Measurements from ENCODE around the gene DPEP2.
"Not testable (repeated sequence)": the region's sequence is repeated elsewhere in the genome, so short reads cannot be mapped to it uniquely, and the experiment has no call there.

DPEP2 gene

DNA sequence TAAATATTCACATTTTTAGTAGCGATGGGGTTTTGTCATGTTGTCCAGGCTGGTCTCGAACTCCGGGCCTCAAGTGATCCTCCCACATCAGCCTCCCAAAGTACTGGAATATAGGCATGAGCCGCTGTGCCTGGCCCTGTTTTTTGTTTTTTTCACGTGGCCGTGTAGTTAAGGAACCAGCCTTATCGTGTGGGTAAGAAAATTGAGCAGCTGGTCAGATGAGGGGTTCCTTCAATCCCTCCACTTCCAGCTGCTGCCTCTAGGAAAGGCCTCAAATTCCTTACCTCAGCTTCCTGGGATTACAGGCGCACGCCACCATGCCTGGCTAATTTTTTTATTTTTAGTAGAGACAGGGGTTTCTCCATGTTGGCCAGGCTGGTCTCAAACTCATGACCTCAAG, 5.9 kb upstream of the DPEP2 start:
- DNase-seq (ENCODE audit: low read depth in 2 of 2), result no peak
- no peak overlapping the region for H3K4me3 ChIP-seq (replicated peaks in 1 of 2; ENCODE audit: low read depth in 2 of 2, low read length in 2 of 2)
- TF ChIP-seq, protein P1, sequence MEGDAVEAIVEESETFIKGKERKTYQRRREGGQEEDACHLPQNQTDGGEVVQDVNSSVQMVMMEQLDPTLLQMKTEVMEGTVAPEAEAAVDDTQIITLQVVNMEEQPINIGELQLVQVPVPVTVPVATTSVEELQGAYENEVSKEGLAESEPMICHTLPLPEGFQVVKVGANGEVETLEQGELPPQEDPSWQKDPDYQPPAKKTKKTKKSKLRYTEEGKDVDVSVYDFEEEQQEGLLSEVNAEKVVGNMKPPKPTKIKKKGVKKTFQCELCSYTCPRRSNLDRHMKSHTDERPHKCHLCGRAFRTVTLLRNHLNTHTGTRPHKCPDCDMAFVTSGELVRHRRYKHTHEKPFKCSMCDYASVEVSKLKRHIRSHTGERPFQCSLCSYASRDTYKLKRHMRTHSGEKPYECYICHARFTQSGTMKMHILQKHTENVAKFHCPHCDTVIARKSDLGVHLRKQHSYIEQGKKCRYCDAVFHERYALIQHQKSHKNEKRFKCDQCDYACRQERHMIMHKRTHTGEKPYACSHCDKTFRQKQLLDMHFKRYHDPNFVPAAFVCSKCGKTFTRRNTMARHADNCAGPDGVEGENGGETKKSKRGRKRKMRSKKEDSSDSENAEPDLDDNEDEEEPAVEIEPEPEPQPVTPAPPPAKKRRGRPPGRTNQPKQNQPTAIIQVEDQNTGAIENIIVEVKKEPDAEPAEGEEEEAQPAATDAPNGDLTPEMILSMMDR (IDR thresholded peaks at IDR 0.05; ENCODE audit: low read depth, low read length), result no peak

DNA sequence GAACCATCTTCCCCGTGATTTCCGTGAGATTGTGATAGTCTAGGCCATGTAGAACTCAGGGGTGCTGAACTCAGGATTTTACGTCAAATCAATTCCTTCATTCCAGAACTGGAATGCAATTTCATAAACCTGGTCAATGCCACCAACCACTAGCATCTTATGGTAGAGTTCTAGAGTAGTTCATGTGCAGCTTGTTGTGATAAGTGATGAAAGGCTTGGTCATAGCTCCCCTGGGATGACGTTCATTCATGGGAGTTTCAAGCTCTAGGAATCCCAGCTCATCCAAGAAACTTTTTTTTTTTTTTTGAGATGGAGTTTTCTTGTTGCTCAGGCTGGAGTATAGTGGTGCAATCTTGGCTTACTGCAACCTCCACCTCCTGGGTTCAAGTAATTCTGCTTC, 3.7 kb upstream of the DPEP2 start:
- DNase-seq (ENCODE audit: low read depth in 2 of 2), result peak in 1 of 2 donors; percentile 95
- no peak overlapping the region for H3K4me3 ChIP-seq (replicated peaks in 1 of 2; ENCODE audit: low read depth in 2 of 2, low read length in 2 of 2)
- TF ChIP-seq, protein P1 (IDR thresholded peaks at IDR 0.05; ENCODE audit: low read depth, low read length), result no peak

DNA sequence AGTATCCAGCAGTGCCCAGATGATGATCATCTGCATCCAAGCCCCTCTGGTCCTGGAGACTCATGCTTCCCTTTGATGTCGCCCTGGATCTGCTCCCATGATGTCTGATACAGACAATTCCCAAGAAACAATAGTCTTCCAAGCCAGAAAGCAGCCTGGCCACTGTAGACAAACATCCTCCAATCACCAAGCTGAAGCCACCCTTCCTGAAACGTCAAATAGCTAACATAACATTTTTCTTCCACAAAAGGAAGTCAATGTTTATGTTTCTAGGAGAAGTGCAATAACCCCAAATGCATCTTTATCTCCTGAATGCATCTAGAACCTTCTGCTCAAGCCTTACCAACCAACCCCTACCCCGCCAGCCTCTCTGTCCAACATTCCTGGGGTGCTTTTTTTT, 1.2 kb upstream of the DPEP2 start:
- DNase-seq (ENCODE audit: low read depth in 2 of 2), result peak in 1 of 2 donors; percentile 20
- no peak overlapping the region for H3K4me3 ChIP-seq (replicated peaks in 1 of 2; ENCODE audit: low read depth in 2 of 2, low read length in 2 of 2)
- TF ChIP-seq, protein P1 (IDR thresholded peaks at IDR 0.05; ENCODE audit: low read depth, low read length), result no peak

DNA sequence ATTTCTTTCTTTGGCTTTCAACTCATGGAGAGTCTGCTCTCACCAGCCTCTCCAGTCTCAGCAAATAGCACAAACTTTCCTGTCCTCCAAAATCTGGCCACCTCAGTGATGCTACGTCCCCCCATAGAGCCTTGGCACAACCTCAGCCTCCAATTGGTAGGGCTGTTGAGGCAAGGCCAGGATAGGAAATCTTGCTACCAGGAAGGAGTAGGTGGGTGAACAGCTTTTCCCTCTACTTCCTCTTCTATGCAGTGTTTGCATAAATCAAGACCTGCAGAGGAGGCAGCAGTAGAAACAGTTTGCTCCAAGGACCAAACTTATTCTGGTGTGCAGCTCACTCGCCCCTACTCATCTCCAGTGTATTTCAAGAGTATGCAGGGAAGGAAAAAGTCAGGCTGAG, 701 bp upstream of the DPEP2 start:
- DNase-seq (ENCODE audit: low read depth in 2 of 2), result no peak
- TF ChIP-seq, protein P1 (IDR thresholded peaks at IDR 0.05; ENCODE audit: low read depth, low read length), result no peak
- H3K4me3 ChIP-seq (replicated peaks in 1 of 2; ENCODE audit: low read depth in 2 of 2, low read length in 2 of 2), result no peak overlapping the region

DNA sequence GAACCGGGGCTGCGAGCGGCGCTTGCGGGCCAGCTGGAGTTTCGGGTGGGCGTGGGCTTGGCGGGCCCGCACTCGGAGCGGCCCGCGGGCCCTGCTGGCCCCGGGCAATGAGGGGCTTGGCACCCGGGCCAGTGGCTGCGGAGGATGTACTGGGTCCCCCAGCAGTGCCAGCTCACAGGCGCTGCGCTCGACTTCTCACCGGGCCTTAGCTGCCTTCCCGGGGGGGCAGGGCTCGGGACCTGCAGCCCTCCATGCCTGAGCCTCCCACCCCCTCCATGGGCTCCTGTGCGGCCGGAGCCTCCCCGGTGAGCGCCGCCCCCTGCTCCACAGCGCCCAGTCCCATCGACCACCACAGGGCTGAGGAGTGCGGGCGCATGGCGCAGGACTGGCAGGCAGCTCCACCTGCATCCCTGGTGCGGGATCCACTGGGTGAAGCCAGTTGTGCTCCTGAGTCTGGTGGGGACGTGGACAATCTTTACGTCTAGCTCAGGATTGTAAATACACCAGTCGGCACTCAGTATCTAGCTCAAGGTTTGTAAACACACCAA, 979 bp downstream of the DPEP2 start:
- H3K4me3 ChIP-seq (replicated peaks in 1 of 2; ENCODE audit: low read depth in 2 of 2, low read length in 2 of 2); DNase-seq (ENCODE audit: low read depth in 2 of 2): not testable (repeated sequence)

DNA sequence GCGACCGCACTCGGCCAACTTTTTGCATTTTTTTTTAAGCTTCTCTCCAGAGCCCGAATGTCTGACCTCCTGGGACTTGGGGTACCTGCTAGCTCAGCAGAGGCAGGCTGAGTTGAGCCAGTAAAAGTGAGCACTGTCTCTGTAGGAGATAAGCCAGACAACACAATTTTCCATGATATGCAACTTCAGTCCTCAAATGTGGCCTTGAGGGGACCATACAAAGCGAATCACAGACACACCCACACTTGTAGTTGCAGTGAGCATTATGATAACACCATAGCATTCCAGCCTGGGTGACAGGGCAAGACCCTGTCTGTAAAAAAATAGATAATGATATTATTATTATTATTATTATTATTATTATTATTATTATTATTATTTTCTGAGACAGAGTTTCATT, 2.6 kb downstream of the DPEP2 start:
- no peak for DNase-seq (ENCODE audit: low read depth in 2 of 2)
- no peak overlapping the region for H3K4me3 ChIP-seq (replicated peaks in 1 of 2; ENCODE audit: low read depth in 2 of 2, low read length in 2 of 2)
- TF ChIP-seq, protein P1 (IDR thresholded peaks at IDR 0.05; ENCODE audit: low read depth, low read length), result no peak

DNA sequence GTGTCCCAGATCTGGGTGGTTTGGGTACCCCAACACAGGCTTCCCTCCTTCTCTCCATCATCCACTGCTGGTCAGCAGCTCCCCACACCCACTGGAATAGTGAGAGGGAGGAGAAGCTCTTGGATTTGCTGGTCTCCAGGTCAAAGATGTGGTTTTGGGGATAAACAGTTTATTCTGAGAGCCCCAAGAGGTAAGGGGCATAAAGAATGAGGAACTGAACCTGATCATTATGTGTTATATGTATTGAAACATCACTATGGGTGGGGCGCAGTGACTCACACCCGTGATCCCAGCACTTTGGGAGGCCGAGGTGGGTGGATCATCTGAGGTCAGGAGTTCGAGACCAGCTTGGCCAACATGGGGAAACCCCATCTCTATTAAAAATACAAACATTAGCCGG, 3.9 kb downstream of the DPEP2 start:
- no peak for DNase-seq (ENCODE audit: low read depth in 2 of 2)
- H3K4me3 ChIP-seq (replicated peaks in 1 of 2; ENCODE audit: low read depth in 2 of 2, low read length in 2 of 2), result no peak overlapping the region
- TF ChIP-seq, protein P1 (IDR thresholded peaks at IDR 0.05; ENCODE audit: low read depth, low read length), result no peak

DNA sequence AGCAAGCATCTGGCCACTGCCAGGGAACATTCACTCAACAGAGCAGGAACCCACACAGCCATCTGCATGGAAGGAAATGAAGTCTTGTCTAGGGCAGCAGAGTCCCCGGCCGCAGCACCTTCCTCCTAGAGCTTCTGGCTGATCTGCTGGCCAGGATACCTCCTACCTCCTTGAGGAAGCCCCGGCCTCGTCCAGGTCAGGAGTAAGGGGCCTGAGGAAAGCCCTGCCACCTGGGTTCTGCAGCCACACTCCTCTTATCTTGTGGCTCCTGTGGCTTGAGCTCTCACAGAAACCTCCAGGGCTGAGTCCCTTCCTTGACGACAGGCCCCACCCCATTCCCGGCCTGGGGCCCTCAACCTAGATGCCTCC, 5.3 kb downstream of the DPEP2 start:
- H3K4me3 ChIP-seq (replicated peaks in 1 of 2; ENCODE audit: low read depth in 2 of 2, low read length in 2 of 2); DNase-seq (ENCODE audit: low read depth in 2 of 2): not testable (repeated sequence)

All from cardiac fibroblast (primary cell).